HepG2 (cell line): ENCODE data around the gene FAM222B. TPM values are rescaled to one million over a fixed set of nuclear protein-coding genes. Genes with fewer than 3 reads are reported as not detected.

Experiments used
- ATAC-seq: fragments of 200-7000 bp; cut with Tn5 transposase; 3 replicates; pipeline ENCODE4 v1.9.1; 2020; ENCODE audit warnings: mild to moderate bottlenecking, moderate library complexity
- BruUV-seq: library from RNA; stranded (reverse); fragments of 400-500 nt; replicated peaks from 2 replicates; lab custom pipeline; 2021; lab: Mats Ljungman, UMichigan
- CTCF ChIA-PET: fragments of 300-600 bp; formaldehyde crosslinking; extraction: SDS; loops from one replicate; lab custom pipeline; 2021; ENCODE audit warnings: low total read pairs, inconsistent platforms, low intra/inter-chr PET ratio; lab: Yijun Ruan, JAX
- POLR2A ChIA-PET: fragments of 350-600 bp; sonication (Branson Sonifier 250); formaldehyde crosslinking; loops from one replicate; lab custom pipeline; 2020; ENCODE audit warnings: antibody characterized with exemption, inconsistent platforms; lab: Yijun Ruan, JAX
- DNase-seq: peaks from one replicate; pipeline ENCODE4 v3.0.0-alpha.2; 2015; ENCODE audit warnings: low spot score
- FAIRE-seq: peaks from 3 replicates; lab custom pipeline; 2011; peaks lifted over from hg19 to GRCh38; lab: Jason Lieb, UNC
- H2AFZ ChIP-seq: one replicate; pipeline ENCODE4 v1.6.1; 2011; ENCODE audit warnings: low read length, inconsistent platforms
- H3K27ac ChIP-seq: fragments of 300-600 bp; 3 replicates; pipeline ENCODE4 v1.8.0; 2011; ENCODE audit warnings: mixed run types, mild to moderate bottlenecking, mixed read lengths, low read length, inconsistent platforms; ENCODE audit not compliant: insufficient read depth; ENCODE audit errors: extremely low read length
- H3K27me3 ChIP-seq, 2 experiments: fragments of 200-600 bp in 1 of 2; 2 replicates in 1 of 2; 3 replicates in 1 of 2; pipeline versions ENCODE4 v1.6.0 to v1.8.0; 2011; ENCODE audit warnings: low read length in 2 of 2, mild to moderate bottlenecking in 2 of 2, moderate library complexity in 2 of 2, inconsistent platforms in 1 of 2; ENCODE audit not compliant: insufficient read depth in 2 of 2, control insufficient read depth in 1 of 2
- H3K36me3 ChIP-seq, 2 experiments: fragments of 200-600 bp in 1 of 2; replicated peaks in 1 of 2; 2 replicates in 1 of 2; 3 replicates in 1 of 2; pipeline versions ENCODE4 v1.5.1 to v1.8.0; 2011; ENCODE audit warnings: low read length in 2 of 2, inconsistent platforms in 1 of 2; ENCODE audit not compliant: insufficient read depth in 2 of 2, control insufficient read depth in 1 of 2
- H3K4me1 ChIP-seq: 2 replicates; pipeline ENCODE4 v1.5.1; 2012; ENCODE audit warnings: low read length, inconsistent platforms; ENCODE audit not compliant: insufficient read depth
- H3K4me2 ChIP-seq: 2 replicates; pipeline ENCODE4 v1.6.0; 2011; ENCODE audit warnings: low read depth, low read length, inconsistent platforms
- H3K4me3 ChIP-seq, 3 experiments: fragments of 200-600 bp in 1 of 3; sonication (generic), shearing (Covaris generic) in 1 of 3; replicated peaks in 1 of 3; 2 replicates each; pipeline ENCODE4 v1.5.1; 2011 to 2016; ENCODE audit warnings: low read length in 3 of 3, inconsistent platforms in 2 of 3, low read depth in 2 of 3, mild to moderate bottlenecking in 2 of 3, control low read depth in 1 of 3, mixed read lengths in 1 of 3; ENCODE audit not compliant: insufficient read depth in 1 of 3
- H3K79me2 ChIP-seq: one replicate; pipeline ENCODE4 v1.6.1; 2011; ENCODE audit warnings: low read length, inconsistent platforms; ENCODE audit not compliant: insufficient read depth
- H3K9ac ChIP-seq: 2 replicates; pipeline ENCODE4 v1.6.0; 2011; ENCODE audit warnings: mild to moderate bottlenecking, low read depth, low read length, inconsistent platforms; ENCODE audit not compliant: insufficient read depth
- H3K9me3 ChIP-seq: 2 replicates; pipeline ENCODE4 v1.5.1; 2012; ENCODE audit warnings: mild to moderate bottlenecking, low read length
- H4K20me1 ChIP-seq: 2 replicates; pipeline ENCODE4 v1.6.0; 2011; ENCODE audit warnings: inconsistent platforms, mild to moderate bottlenecking, low read length, moderate library complexity; ENCODE audit not compliant: insufficient read depth
- CBX5 ChIP-seq: sonication (generic); formaldehyde crosslinking; IDR thresholded peaks from 2 replicates; pipeline ENCODE4 v1.4.0; 2020; ENCODE audit warnings: missing genetic modification reagents, borderline replicate concordance
- KDM2A ChIP-seq: sonication (generic); formaldehyde crosslinking; IDR thresholded peaks from 2 replicates; pipeline ENCODE4 v1.4.0; 2020; ENCODE audit warnings: low read depth, missing genetic modification reagents, borderline replicate concordance
- NFYC ChIP-seq: IDR thresholded peaks from 2 replicates; pipeline ENCODE4 v1.6.1; 2016; ENCODE audit warnings: missing genetic modification reagents, missing compliant biosample characterization
- RAD21 ChIP-seq: fragments of 450-650 bp; formaldehyde crosslinking; IDR thresholded peaks from 2 replicates; pipeline ENCODE4 v1.5.0; 2020; ENCODE audit warnings: mild to moderate bottlenecking
- STAG1 ChIP-seq: sonication (generic); formaldehyde crosslinking; IDR thresholded peaks from 2 replicates; pipeline ENCODE4 v1.4.0; 2020; ENCODE audit warnings: missing genetic modification reagents
- TEAD3 ChIP-seq: optimal IDR thresholded peaks from 2 replicates; pipeline ENCODE3; 2016; ENCODE audit warnings: borderline replicate concordance
- ZFX ChIP-seq: sonication (generic); formaldehyde crosslinking; IDR thresholded peaks from 2 replicates; pipeline ENCODE4 v1.4.0; 2020; ENCODE audit warnings: mild to moderate bottlenecking, low read depth, missing genetic modification reagents, moderate library complexity
- ZNF614 ChIP-seq: IDR thresholded peaks from 2 replicates; pipeline ENCODE4 v1.6.1; 2018; ENCODE audit warnings: missing biosample characterization, missing genetic modification reagents, inconsistent platforms, borderline replicate concordance
- ZNF766 ChIP-seq: sonication (generic); formaldehyde crosslinking; IDR thresholded peaks from 2 replicates; pipeline ENCODE4 v1.5.0; 2020; ENCODE audit warnings: missing genetic modification reagents, borderline replicate concordance
- WGBS: methylation state at CpG from one replicate; pipeline ENCODE4 v1.1.6; 2017; ENCODE audit warnings: low lambda C conversion rate; 5-methylcytosine and 5-hydroxymethylcytosine counted together
- in situ Hi-C: cut with HindIII; loops from 2 replicates; pipeline ENCODE4 v1.10.0; 2017; ENCODE audit warnings: low pct_unique_long_range_greater_than_20kb; ENCODE audit not compliant: extremely low pct_ligation_motif_present
- intact Hi-C: fragments of 100-400 bp; cut with micrococcal nuclease; formaldehyde crosslinking; loops from one replicate; pipeline ENCODE4 v1.10.0; 2022; ENCODE audit not compliant: unreplicated experiment
- polyA plus RNA-seq, 8 experiments: library from polyadenylated mRNA; depleted of rRNA in 3 of 8; stranded (reverse) in 7 of 8; unstranded in 1 of 8; fragments of >200 nt; fragmentation: Illumina TruSeq in 4 of 8; extraction: Trizol in 4 of 8; gene quantifications; 2 replicates each; pipeline versions ENCODE4 v1.2.1 to v1.2.3, GENCODE V29; 2011 to 2016; ENCODE audit warnings: low read depth in 4 of 8, missing spikeins in 1 of 8, mixed read lengths in 1 of 8; ENCODE audit not compliant: insufficient read depth in 1 of 8
- total RNA-seq, 5 experiments: library from RNA; depleted of rRNA; stranded (reverse); fragments of >200 nt; fragmentation: Illumina TruSeq; extraction: Trizol; gene quantifications; 2 replicates each; pipeline ENCODE4 v1.2.3, GENCODE V29; 2016; ENCODE audit warnings: low read depth in 1 of 5
- TF ChIP-seq, protein P1 (sequence below): sonication (generic); formaldehyde crosslinking; IDR thresholded peaks from 2 replicates; pipeline ENCODE4 v1.5.1; 2020; ENCODE audit warnings: missing genetic modification reagents, mild to moderate bottlenecking, borderline replicate concordance
- TF ChIP-seq, protein P2 (sequence below): sonication (generic); formaldehyde crosslinking; IDR thresholded peaks from 2 replicates; pipeline ENCODE4 v1.5.1; 2020; ENCODE audit warnings: mild to moderate bottlenecking, missing genetic modification reagents, moderate library complexity
- TF ChIP-seq, protein P3 (sequence below): sonication (generic); formaldehyde crosslinking; IDR thresholded peaks from 2 replicates; pipeline ENCODE4 v1.4.0; 2020; ENCODE audit warnings: missing genetic modification reagents

Gene FAM222B
- total and polyA plus RNA-seq, 2 of the 13 experiments (the other 11 are each of a cell fraction or from before 2014, with no cell fraction given): 3.5 to 7.3 TPM

DNA sequence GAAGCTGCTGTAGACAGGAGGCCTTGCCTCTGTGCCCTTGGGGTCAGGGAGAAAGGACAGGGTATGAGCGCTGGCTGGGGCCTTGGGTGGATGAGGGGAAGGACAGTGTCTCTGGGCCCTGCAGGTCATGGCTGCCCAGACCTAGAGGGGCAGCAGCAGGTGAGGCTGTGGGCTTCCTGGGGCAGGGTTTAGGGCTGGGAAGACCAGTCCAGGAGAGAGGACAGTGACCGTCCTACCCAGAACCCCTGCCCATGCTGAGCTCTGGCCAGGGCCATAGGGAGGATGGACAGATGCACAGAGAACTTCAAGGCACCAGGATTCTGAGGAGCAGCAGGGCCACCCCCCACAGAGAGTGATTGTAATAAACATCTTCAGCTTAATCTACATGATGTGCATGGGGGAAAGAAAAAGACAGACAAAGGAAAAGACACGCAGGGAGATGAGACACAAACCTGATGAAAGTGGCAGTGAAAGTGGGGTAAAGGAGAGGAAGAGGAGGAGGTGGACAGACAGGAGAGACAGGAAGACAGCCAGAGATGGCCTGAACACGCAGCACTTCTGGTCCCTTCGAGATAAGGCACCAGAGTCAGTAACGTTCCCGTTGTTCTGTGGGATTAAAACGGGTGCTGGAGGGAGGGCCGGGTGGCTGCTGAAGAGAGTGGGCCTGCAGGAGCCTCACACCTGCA, 37.4 kb upstream of the FAM222B start (continued):
- TF ChIP-seq, protein P1, sequence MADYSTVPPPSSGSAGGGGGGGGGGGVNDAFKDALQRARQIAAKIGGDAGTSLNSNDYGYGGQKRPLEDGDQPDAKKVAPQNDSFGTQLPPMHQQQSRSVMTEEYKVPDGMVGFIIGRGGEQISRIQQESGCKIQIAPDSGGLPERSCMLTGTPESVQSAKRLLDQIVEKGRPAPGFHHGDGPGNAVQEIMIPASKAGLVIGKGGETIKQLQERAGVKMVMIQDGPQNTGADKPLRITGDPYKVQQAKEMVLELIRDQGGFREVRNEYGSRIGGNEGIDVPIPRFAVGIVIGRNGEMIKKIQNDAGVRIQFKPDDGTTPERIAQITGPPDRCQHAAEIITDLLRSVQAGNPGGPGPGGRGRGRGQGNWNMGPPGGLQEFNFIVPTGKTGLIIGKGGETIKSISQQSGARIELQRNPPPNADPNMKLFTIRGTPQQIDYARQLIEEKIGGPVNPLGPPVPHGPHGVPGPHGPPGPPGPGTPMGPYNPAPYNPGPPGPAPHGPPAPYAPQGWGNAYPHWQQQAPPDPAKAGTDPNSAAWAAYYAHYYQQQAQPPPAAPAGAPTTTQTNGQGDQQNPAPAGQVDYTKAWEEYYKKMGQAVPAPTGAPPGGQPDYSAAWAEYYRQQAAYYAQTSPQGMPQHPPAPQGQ (CRISPR knock-in tag): no peak

DNA sequence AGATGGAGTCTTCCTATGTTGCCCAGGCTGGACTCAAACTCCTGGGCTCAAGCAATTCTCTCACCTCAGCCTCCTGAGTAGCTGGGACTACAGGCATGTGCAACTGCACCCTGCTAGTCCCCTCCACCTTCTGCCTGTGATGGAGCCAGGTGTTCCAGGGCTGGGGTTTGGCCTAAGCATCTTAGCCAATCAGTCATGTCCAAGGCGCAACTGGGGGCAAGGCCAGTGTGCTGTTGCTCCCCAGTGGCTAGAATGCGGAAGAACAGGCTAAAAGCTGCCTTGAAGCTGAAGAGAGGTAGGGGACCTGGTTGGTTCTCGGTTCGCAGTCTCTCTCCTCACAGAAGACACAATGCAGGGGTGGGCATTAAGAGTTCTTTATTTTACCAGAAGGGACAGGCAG, 36.4 kb upstream of the FAM222B start:
- H3K4me1 ChIP-seq: no peaks in the 10 kb centered on the region
- H3K27ac ChIP-seq: no peak overlapping the region
- BruUV-seq: no TSS peak
- in situ Hi-C loops (loop anchor here (25.0 kb wide), 1 partner anchor 242 kb away; the partner anchor contains the start of gene BLTP2), intact Hi-C loops (loop anchor here (1.0 kb wide), 1 partner anchor 116 kb away; no protein-coding TSS in a partner anchor)
- 83% methylated on average over 2 of the region's 4 CpGs for WGBS
- FAIRE-seq (peak; percentile 86), ATAC-seq (peak; percentile 93), DNase-seq (peak; percentile 57)
- ChIA-PET POLR2A (interaction anchor here (1.2 to 1.4 kb wide), 2 partner anchors 11 to 23 kb away, joined by 3 to 5 read pairs; no protein-coding TSS in a partner anchor), CTCF (interaction anchor here (1.2 to 2.4 kb wide), 4 partner anchors 24 to 152 kb away, joined by 3 to 20 read pairs (median 8); partner anchors contain the start of gene DHRS13)
- no peak overlapping the region for H3K9ac ChIP-seq
- no peak overlapping the region for H2AFZ ChIP-seq
- H3K4me3 ChIP-seq: no peak overlapping the region
- no peaks in the 10 kb centered on the region for H3K27me3 ChIP-seq
- no peak overlapping the region for H3K4me2 ChIP-seq
- peaks cover 26 to 43% of the 10 kb centered on the region in 2 experiments for H3K36me3 ChIP-seq
- H4K20me1 ChIP-seq: no peaks in the 10 kb centered on the region
- H3K79me2 ChIP-seq: no peaks in the 10 kb centered on the region
- no peaks in the 10 kb centered on the region for H3K9me3 ChIP-seq
- TF ChIP-seq ZFX (peak; percentile 27; the same call in 1 of the 2 replicates), TEAD3 (peak; percentile 99), KDM2A (CRISPR knock-in tag) (0 out of 2 replicates have a peak, but pooled peaks have one; percentile 22), NFYC (CRISPR knock-in tag) (peak; percentile 32; the same call in 1 of the 2 replicates), STAG1 (peak; percentile 92), RAD21 (CRISPR knock-in tag) (peak; percentile 74), CBX5 (CRISPR knock-in tag) (peak; percentile 37; the same call in 1 of the 2 replicates), ZNF614 (CRISPR knock-in tag) (0 out of 2 replicates have a peak, but pooled peaks have one; percentile 30), ZNF766 (CRISPR knock-in tag) (no peak)
- TF ChIP-seq, protein P2, sequence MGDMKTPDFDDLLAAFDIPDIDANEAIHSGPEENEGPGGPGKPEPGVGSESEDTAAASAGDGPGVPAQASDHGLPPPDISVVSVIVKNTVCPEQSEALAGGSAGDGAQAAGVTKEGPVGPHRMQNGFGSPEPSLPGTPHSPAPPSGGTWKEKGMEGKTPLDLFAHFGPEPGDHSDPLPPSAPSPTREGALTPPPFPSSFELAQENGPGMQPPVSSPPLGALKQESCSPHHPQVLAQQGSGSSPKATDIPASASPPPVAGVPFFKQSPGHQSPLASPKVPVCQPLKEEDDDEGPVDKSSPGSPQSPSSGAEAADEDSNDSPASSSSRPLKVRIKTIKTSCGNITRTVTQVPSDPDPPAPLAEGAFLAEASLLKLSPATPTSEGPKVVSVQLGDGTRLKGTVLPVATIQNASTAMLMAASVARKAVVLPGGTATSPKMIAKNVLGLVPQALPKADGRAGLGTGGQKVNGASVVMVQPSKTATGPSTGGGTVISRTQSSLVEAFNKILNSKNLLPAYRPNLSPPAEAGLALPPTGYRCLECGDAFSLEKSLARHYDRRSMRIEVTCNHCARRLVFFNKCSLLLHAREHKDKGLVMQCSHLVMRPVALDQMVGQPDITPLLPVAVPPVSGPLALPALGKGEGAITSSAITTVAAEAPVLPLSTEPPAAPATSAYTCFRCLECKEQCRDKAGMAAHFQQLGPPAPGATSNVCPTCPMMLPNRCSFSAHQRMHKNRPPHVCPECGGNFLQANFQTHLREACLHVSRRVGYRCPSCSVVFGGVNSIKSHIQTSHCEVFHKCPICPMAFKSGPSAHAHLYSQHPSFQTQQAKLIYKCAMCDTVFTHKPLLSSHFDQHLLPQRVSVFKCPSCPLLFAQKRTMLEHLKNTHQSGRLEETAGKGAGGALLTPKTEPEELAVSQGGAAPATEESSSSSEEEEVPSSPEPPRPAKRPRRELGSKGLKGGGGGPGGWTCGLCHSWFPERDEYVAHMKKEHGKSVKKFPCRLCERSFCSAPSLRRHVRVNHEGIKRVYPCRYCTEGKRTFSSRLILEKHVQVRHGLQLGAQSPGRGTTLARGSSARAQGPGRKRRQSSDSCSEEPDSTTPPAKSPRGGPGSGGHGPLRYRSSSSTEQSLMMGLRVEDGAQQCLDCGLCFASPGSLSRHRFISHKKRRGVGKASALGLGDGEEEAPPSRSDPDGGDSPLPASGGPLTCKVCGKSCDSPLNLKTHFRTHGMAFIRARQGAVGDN (CRISPR knock-in tag): peak; percentile 20; the same call in 1 of the 2 replicates
- TF ChIP-seq, protein P3, sequence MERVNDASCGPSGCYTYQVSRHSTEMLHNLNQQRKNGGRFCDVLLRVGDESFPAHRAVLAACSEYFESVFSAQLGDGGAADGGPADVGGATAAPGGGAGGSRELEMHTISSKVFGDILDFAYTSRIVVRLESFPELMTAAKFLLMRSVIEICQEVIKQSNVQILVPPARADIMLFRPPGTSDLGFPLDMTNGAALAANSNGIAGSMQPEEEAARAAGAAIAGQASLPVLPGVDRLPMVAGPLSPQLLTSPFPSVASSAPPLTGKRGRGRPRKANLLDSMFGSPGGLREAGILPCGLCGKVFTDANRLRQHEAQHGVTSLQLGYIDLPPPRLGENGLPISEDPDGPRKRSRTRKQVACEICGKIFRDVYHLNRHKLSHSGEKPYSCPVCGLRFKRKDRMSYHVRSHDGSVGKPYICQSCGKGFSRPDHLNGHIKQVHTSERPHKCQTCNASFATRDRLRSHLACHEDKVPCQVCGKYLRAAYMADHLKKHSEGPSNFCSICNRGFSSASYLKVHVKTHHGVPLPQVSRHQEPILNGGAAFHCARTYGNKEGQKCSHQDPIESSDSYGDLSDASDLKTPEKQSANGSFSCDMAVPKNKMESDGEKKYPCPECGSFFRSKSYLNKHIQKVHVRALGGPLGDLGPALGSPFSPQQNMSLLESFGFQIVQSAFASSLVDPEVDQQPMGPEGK (CRISPR knock-in tag): peak; percentile 31; the same call in 1 of the 2 replicates
